Kidney (tissue), 14 donors: ENCODE measurements around the gene FAM222B. TPM values are rescaled to one million over a fixed set of nuclear protein-coding genes. Genes with fewer than 3 reads are reported as not detected.

Experiments
- DNase-seq, 5 donors: peaks; one replicate each; pipeline ENCODE4 v3.0.0-alpha.2; 2013 to 2020
- FAIRE-seq: peaks from 2 replicates; lab custom pipeline; 2012; peaks lifted over from hg19 to GRCh38; lab: Jason Lieb, UNC
- H3K27ac ChIP-seq, 2 donors: one replicate each; pipeline ENCODE4 v1.7.0; 2013; ENCODE audit warnings: low read depth in 2 of 2, low read length in 2 of 2, inconsistent platforms in 1 of 2
- H3K27me3 ChIP-seq: one replicate; pipeline ENCODE4 v1.7.1; 2013; ENCODE audit warnings: low read length, inconsistent platforms; ENCODE audit not compliant: control insufficient read depth, insufficient read depth
- H3K36me3 ChIP-seq, 3 donors: one replicate each; pipeline versions ENCODE4 v1.7.0 to v1.7.1; 2013; ENCODE audit warnings: low read length in 3 of 3, control low read depth in 1 of 3, inconsistent platforms in 1 of 3; ENCODE audit not compliant: insufficient read depth in 3 of 3, control insufficient read depth in 2 of 3
- H3K4me1 ChIP-seq, 3 donors: one replicate each; pipeline versions ENCODE4 v1.7.0 to v1.7.1; 2013; ENCODE audit warnings: low read length in 3 of 3, inconsistent platforms in 1 of 3, low read depth in 1 of 3; ENCODE audit not compliant: control insufficient read depth in 2 of 3, insufficient read depth in 2 of 3
- H3K4me3 ChIP-seq, 3 donors: one replicate each; pipeline versions ENCODE4 v1.7.0 to v1.8.1; 2013; ENCODE audit warnings: low read length in 3 of 3, control low read depth in 1 of 3, inconsistent platforms in 1 of 3
- H3K9ac ChIP-seq, 3 donors: one replicate each; pipeline versions ENCODE4 v1.7.0 to v1.7.1; 2013; ENCODE audit warnings: low read length in 3 of 3, control low read depth in 1 of 3, inconsistent platforms in 1 of 3
- H3K9me3 ChIP-seq, 3 donors: one replicate each; pipeline versions ENCODE4 v1.7.0 to v1.7.1; 2013; ENCODE audit warnings: low read length in 3 of 3, control low read depth in 1 of 3, inconsistent platforms in 1 of 3; ENCODE audit not compliant: control insufficient read depth in 2 of 3, insufficient read depth in 1 of 3
- intact Hi-C: fragments of 100-400 bp; cut with DNase I; formaldehyde crosslinking; loops from one replicate; pipeline ENCODE4 v1.11.1; 2022
- polyA plus RNA-seq: library from polyadenylated mRNA; stranded (reverse); fragments of 350-450 nt; fragmentation: Illumina TruSeq; extraction: RNeasy Lipid Tissue Mini Kit (QIAGEN cat#74804); gene quantifications from one replicate; pipeline ENCODE4 v1.2.3, GENCODE V29; 2014; ENCODE audit warnings: low read depth, low replicate concordance; ENCODE audit not compliant: insufficient read depth
- total RNA-seq: library from RNA; stranded (reverse); fragmentation: NEBNext Ultra II Directional; extraction: Animal tissue kit (Norgen Biotek cat#: 25700); gene quantifications from one replicate; pipeline ENCODE4 v1.2.1, GENCODE V29; 2021
- TF ChIP-seq, protein P1 (sequence below): IDR thresholded peaks from 3 replicates; pipeline ENCODE4 v1.5.1; 2012; ENCODE audit warnings: mild to moderate bottlenecking, moderate library complexity, borderline replicate concordance; ENCODE audit not compliant: insufficient read depth; ENCODE audit errors: extremely low read depth
- donor health status: control.
- donor health status: control.
- donor health status: control.
- donor health status: control.
- donor health status: control.
- donor health status: DM: yes; HTN: yes; CAD: no.
- donor health status: Normal renal cell carcinoma (clear cell type).

FAM222B gene
- total and polyA plus RNA-seq, 2 donors from 2014 or later, result 13.0 to 31.0 TPM

DNA sequence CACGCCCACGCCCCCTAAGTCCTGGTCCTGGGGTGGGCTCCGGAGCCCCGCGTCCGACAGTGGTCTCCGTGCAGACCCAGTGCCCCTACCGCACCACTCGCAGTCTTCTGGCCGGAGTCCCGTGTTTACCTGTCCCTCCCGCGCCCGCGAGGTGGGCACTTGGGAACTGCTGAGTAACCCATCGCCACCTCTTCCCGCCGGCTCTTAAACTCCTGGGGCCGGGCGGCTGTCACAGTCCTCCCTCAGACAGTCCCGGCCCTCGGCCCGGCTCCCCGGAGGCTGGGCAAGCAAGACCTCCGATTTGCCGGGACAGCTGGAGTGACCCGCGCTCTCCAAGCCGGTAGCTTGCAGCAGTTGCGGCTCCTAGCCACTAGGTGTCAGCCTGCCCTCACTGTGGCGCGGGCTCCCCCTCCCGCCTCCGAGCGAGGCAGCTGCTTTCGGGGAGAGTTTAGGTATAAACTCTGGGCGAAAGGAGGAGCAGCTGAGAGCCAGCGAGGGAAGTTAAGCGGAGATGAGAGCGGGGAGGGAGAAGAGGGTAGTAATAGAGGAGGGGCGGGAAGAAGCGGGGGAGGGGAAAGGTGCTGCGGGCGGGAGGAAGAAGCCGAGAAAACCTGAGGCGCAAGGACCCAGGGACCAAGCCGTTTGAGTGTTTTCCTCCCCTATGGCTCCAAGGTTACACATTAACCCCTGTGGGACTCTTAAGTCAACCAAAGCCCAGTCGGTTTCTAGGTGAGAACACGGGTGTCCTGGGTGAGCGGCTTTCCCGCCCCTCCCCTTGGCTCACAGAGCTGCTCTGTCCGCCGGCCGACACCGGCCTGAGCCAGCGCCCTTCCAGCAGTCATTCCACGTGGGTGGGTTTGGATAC is 115.7 kb downstream of the FAM222B start:
- H3K9ac ChIP-seq, result peak overlapping the region; percentile 15 to 62 (median 34)
- H3K9me3 ChIP-seq, result no peaks in the 10 kb centered on the region
- peaks cover 0 to 16% (median 0%) of the 10 kb centered on the region in 3 donors for H3K4me1 ChIP-seq
- TF ChIP-seq, protein P1, sequence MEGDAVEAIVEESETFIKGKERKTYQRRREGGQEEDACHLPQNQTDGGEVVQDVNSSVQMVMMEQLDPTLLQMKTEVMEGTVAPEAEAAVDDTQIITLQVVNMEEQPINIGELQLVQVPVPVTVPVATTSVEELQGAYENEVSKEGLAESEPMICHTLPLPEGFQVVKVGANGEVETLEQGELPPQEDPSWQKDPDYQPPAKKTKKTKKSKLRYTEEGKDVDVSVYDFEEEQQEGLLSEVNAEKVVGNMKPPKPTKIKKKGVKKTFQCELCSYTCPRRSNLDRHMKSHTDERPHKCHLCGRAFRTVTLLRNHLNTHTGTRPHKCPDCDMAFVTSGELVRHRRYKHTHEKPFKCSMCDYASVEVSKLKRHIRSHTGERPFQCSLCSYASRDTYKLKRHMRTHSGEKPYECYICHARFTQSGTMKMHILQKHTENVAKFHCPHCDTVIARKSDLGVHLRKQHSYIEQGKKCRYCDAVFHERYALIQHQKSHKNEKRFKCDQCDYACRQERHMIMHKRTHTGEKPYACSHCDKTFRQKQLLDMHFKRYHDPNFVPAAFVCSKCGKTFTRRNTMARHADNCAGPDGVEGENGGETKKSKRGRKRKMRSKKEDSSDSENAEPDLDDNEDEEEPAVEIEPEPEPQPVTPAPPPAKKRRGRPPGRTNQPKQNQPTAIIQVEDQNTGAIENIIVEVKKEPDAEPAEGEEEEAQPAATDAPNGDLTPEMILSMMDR, result peak; percentile 100
- H3K27me3 ChIP-seq, result no peaks in the 10 kb centered on the region
- peak overlapping the region; percentile 96 to 99 for H3K27ac ChIP-seq
- FAIRE-seq (no peak), DNase-seq (peak; percentile 98)
- H3K4me3 ChIP-seq, result peak overlapping the region; percentile 58 to 95 (median 75)
- peaks cover 5 to 23% (median 11%) of the 10 kb centered on the region in 3 donors for H3K36me3 ChIP-seq
- intact Hi-C loops, result no loop called here

DNA sequence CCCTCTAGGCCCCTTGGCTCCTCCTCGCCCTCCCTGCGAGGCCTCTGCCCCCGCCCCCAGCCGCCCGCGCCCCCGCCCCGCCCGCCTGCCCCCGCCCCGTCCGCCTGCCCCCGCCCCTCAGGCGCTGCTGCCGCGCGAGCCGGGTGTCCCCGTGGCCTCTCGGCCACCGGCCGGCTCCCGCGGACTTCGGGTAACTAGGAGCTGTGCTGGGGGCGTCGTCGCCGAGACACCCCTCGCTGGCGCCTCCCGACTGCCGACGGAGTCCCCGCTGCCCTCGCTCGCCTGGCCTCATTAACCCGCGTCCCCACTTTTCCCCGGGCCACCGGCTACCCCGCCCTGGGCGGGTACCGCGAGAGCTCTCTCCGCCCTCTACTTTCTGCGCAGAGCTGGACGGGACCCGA is 116.4 kb downstream of the FAM222B start, which contains the start of gene TLCD1:
Gene TLCD1, minus strand, starts transcription at position 8 of the 401 bp plus-strand sequence. CDS start 136 bp downstream, outside the sequence.
- H3K9ac ChIP-seq, result peak within 1 kb of the TSS in 2 of 3 donors; percentile 67 to 68
- H3K36me3 ChIP-seq, result peaks cover 8 to 23% (median 16%) of the 10 kb centered on the region in 3 donors
- H3K27me3 ChIP-seq, result no peaks in the 10 kb centered on the region
- TF ChIP-seq, protein P1, result no peak
- FAIRE-seq, result no peak
- H3K9me3 ChIP-seq, result no peaks in the 10 kb centered on the region
- peak; percentile 83 to 95 (median 84) for DNase-seq
- intact Hi-C loops, result no loop called here
- peak within 1 kb of the TSS; percentile 58 to 95 (median 75) for H3K4me3 ChIP-seq
- peak within 1 kb of the TSS; percentile 96 to 99 for H3K27ac ChIP-seq
- H3K4me1 ChIP-seq, result peaks cover 0 to 21% (median 3%) of the 10 kb centered on the region in 3 donors

DNA sequence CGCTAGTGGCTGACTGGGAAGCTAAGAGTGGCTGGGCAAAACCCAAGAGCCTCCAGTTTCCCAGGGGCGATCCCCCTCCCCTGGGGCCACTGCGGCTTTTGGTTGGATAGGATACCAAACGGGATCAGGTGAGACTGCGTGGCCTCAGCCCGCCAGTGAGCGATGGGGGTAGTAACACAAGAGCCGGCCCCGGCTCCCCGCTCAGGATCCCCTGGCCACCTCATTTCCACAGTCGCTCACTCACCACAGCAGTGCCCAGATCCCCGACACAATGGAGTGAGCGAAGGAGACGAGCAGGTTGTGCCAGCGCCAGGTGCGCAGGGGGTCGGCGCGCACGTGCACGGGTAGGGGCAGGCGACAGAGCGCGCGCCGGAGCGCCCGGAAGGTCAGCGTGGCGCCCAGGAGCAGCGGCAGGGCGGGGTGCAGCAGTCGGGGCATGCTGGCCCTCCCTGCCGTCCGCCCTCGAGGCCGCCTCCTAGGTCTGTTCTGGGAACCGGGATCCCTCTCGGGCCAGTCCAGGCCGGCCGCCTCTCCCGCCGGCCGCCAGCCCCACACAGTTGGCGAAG is 116.8 kb downstream of the FAM222B start:
- peak overlapping the region; percentile 41 to 66 (median 45) for H3K4me3 ChIP-seq
- intact Hi-C loops, result no loop called here
- TF ChIP-seq, protein P1, result peak; percentile 11
- FAIRE-seq (no peak), DNase-seq (peak in 3 of 5 donors; percentile 53 to 81 (median 65))
- H3K36me3 ChIP-seq, result peaks cover 8 to 23% (median 16%) of the 10 kb centered on the region in 3 donors
- peak overlapping the region in 1 of 3 donors; percentile 67 for H3K9ac ChIP-seq
- no peaks in the 10 kb centered on the region for H3K27me3 ChIP-seq
- H3K4me1 ChIP-seq, result peaks cover 0 to 25% (median 5%) of the 10 kb centered on the region in 3 donors
- H3K9me3 ChIP-seq, result no peaks in the 10 kb centered on the region
- peak overlapping the region; percentile 56 to 67 for H3K27ac ChIP-seq
